Gastrocnemius medialis (tissue), 4 donors: ENCODE data around the gene OR8G5. TPM values are rescaled to one million over a fixed set of nuclear protein-coding genes. Genes with fewer than 3 reads are reported as not detected.
"Not testable (repeated sequence)": the region's sequence is repeated elsewhere in the genome, so short reads cannot be mapped to it uniquely, and the experiment has no call there.

Source experiments
- ATAC-seq, 2 donors: fragments of 150-250 bp; one replicate each; pipeline ENCODE4 v1.9.1; 2016
- DNase-seq, 2 donors: peaks; one replicate each; pipeline ENCODE4 v3.0.0-alpha.2; 2019
- H3K27ac ChIP-seq, 4 donors: fragments of 200-600 bp; sonication (generic); 1 replicate in 1 of 4; 2 replicates in 3 of 4; pipeline ENCODE4 v1.5.1; 2016 to 2018; ENCODE audit warnings: mild to moderate bottlenecking in 2 of 4, moderate library complexity in 1 of 4
- H3K27me3 ChIP-seq, 3 donors: fragments of 200-600 bp; sonication (generic) in 2 of 3; 1 replicate in 1 of 3; 2 replicates in 2 of 3; pipeline versions ENCODE4 v1.5.1 to v1.6.0; 2016 to 2019; ENCODE audit warnings: mild to moderate bottlenecking in 1 of 3, moderate library complexity in 1 of 3
- H3K36me3 ChIP-seq, 2 donors: fragments of 200-600 bp; sonication (generic) in 1 of 2; one replicate each; pipeline ENCODE4 v1.5.1; 2017 to 2018
- H3K4me1 ChIP-seq, 2 donors: fragments of 200-600 bp; sonication (generic) in 1 of 2; one replicate each; pipeline ENCODE4 v1.5.1; 2016 to 2017; ENCODE audit warnings: mild to moderate bottlenecking in 2 of 2
- H3K4me3 ChIP-seq, 4 donors: fragments of 200-600 bp; sonication (generic) in 3 of 4; 1 replicate in 1 of 4; 2 replicates in 3 of 4; pipeline ENCODE4 v1.5.1; 2016 to 2019; ENCODE audit warnings: mild to moderate bottlenecking in 2 of 4
- H3K9me3 ChIP-seq, 3 donors: fragments of 200-600 bp; sonication (generic) in 2 of 3; 1 replicate in 1 of 3; 2 replicates in 2 of 3; pipeline ENCODE4 v1.5.1; 2016 to 2019
- POLR2A ChIP-seq, 2 donors: fragments of 450-650 bp; IDR thresholded peaks; one replicate each; pipeline ENCODE4 v1.6.1; 2017; ENCODE audit warnings: antibody characterized with exemption in 2 of 2, mild to moderate bottlenecking in 2 of 2, moderate library complexity in 2 of 2
- in situ Hi-C, 4 donors: fragments of 200-750 bp; cut with MboI; loops; one replicate each; pipeline versions ENCODE4 v1.15.0 to v1.8.0; 2017; ENCODE audit warnings: low sequenced_read_pairs in 4 of 4
- intact Hi-C: fragments of 100-400 bp; cut with DNase I; formaldehyde crosslinking; loops from one replicate; pipeline ENCODE4 v1.15.1; 2023; ENCODE audit warnings: low total_unique reads
- total RNA-seq, 4 donors: library from RNA; depleted of rRNA; stranded (reverse); fragments of >200 nt; gene quantifications; one replicate each; pipeline versions ENCODE4 v1.1.0 to v1.2.3, GENCODE V29; 2016
- TF ChIP-seq, protein P1 (sequence below), 5 experiments: fragments of 450-650 bp in 3 of 5; fragments of 200-600 bp in 2 of 5; sonication (generic) in 2 of 5; IDR thresholded peaks in 4 of 5; conservative IDR thresholded peaks in 1 of 5; 1 replicate in 4 of 5; 2 replicates in 1 of 5; pipeline ENCODE4 v1.5.1; 2016 to 2019; ENCODE audit warnings: antibody characterized with exemption in 5 of 5, mild to moderate bottlenecking in 3 of 5, moderate library complexity in 3 of 5

Gene OR8G5
- total RNA-seq, 4 donors from 2014 or later: not detected

DNA sequence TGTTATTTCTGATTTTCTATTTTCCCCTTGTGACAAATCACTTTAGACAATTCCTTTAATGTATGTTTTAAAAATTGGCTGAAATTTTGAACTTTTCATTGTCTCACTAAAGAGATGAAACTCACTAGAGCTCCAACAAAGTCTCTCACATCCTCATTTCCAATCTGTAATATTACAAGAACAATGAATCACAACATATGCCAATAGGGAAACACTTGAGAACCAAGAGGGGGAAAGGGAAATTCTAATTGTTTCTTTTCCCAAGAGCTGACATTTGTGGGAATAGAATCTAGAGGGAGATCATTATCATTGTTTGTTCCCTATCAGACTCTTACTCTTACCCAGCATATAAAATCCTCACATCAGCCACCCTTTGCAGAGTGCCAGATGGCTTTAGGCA, 44.9 kb upstream of the OR8G5 start:
- intact Hi-C loops (no loop called here), in situ Hi-C loops (no loop called here)
- DNase-seq: no peak
- Histone ChIP-seq H3K9me3 (no peaks in the 10 kb centered on the region), H3K4me1 (no peaks in the 10 kb centered on the region), H3K36me3 (no peaks in the 10 kb centered on the region), H3K27ac (no peak overlapping the region), H3K4me3 (no peak overlapping the region), H3K27me3 (no peaks in the 10 kb centered on the region)
- ATAC-seq: no peak
- TF ChIP-seq, protein P1, sequence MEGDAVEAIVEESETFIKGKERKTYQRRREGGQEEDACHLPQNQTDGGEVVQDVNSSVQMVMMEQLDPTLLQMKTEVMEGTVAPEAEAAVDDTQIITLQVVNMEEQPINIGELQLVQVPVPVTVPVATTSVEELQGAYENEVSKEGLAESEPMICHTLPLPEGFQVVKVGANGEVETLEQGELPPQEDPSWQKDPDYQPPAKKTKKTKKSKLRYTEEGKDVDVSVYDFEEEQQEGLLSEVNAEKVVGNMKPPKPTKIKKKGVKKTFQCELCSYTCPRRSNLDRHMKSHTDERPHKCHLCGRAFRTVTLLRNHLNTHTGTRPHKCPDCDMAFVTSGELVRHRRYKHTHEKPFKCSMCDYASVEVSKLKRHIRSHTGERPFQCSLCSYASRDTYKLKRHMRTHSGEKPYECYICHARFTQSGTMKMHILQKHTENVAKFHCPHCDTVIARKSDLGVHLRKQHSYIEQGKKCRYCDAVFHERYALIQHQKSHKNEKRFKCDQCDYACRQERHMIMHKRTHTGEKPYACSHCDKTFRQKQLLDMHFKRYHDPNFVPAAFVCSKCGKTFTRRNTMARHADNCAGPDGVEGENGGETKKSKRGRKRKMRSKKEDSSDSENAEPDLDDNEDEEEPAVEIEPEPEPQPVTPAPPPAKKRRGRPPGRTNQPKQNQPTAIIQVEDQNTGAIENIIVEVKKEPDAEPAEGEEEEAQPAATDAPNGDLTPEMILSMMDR (IDR thresholded peaks at IDR 0.05 in 4 of 5, conservative IDR thresholded peaks at IDR 0.05 in 1 of 5): no peak
- no peak for TF ChIP-seq POLR2A (IDR thresholded peaks at IDR 0.05)

DNA sequence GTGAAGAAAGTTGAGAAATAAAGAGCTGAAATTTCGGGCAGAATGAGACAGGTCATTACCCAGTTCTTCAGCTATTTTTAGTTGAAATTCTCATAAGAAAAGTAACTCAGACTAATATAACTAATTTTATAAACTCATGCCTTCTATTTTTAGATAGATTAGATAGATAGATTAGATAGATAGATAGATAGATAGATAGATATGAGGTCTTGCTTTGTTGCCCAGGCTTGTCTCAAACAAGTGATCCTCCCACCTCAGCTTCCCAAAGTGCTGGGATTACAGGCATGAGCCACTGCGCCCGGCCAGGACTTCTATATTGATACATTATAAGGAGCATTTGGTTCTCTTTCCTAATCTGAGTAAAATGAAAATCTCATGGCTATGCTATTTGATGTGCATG, 42.1 kb upstream of the OR8G5 start:
- intact Hi-C loops (no loop called here), in situ Hi-C loops (no loop called here)
- no peak overlapping the region for H3K27ac ChIP-seq
- no peak for TF ChIP-seq POLR2A (IDR thresholded peaks at IDR 0.05)
- TF ChIP-seq, protein P1 (IDR thresholded peaks at IDR 0.05 in 4 of 5, conservative IDR thresholded peaks at IDR 0.05 in 1 of 5): no peak
- no peaks in the 10 kb centered on the region for H3K27me3 ChIP-seq
- H3K4me1 ChIP-seq: no peaks in the 10 kb centered on the region
- DNase-seq (no peak), ATAC-seq (no peak)
- H3K4me3 ChIP-seq: no peak overlapping the region
- H3K36me3 ChIP-seq: no peaks in the 10 kb centered on the region
- no peaks in the 10 kb centered on the region for H3K9me3 ChIP-seq

DNA sequence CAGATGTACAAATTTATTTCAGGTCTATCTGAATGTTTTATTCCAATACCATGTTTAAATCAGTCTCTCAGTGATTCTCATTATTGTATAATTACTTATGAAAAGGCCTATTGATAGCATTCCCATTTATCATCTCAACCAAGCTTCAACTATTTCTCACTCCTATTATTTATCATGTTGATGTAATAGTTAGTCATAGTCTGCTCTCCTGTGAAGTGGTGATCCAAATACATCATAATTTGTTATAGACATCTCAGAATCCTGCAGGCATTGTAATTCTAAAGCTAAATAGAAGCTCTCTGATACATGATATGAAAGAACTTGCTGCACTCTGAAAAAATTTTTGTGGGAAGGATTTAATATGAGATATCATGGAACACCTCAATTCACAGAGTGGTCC, 37.0 kb upstream of the OR8G5 start:
- no peak for ATAC-seq
- TF ChIP-seq, protein P1 (IDR thresholded peaks at IDR 0.05 in 4 of 5, conservative IDR thresholded peaks at IDR 0.05 in 1 of 5): no peak
- TF ChIP-seq POLR2A (IDR thresholded peaks at IDR 0.05): no peak
- H3K36me3 ChIP-seq: no peaks in the 10 kb centered on the region
- H3K4me1 ChIP-seq: no peaks in the 10 kb centered on the region
- intact Hi-C loops (no loop called here), in situ Hi-C loops (no loop called here)
- DNase-seq: no peak
- no peaks in the 10 kb centered on the region for H3K27me3 ChIP-seq
- H3K27ac ChIP-seq: no peak overlapping the region
- H3K9me3 ChIP-seq: no peaks in the 10 kb centered on the region
- H3K4me3 ChIP-seq: no peak overlapping the region

DNA sequence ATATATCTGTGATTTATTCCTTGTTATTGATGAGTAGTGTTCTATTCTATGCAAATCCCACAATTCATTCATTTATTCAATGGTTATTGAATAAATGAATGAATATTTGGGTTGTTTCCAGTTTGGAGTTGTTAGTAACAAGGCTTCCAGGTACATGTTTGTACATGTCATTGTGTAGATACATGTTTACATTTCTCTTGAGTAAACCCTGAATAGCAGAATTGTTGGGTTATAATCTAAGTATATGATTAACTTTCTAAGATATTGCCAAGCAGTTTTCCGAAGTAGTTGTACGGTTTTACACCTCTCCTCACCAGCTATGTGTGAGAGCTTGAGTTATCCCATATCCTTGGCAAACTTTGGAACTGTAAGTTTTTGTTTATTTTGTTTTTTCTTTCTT, 33.8 kb upstream of the OR8G5 start:
- intact Hi-C loops: no loop called here
- H3K9me3 ChIP-seq: no peaks in the 10 kb centered on the region
- H3K27ac ChIP-seq: no peak overlapping the region
- TF ChIP-seq POLR2A (IDR thresholded peaks at IDR 0.05): no peak
- TF ChIP-seq, protein P1 (IDR thresholded peaks at IDR 0.05 in 4 of 5, conservative IDR thresholded peaks at IDR 0.05 in 1 of 5): no peak
- H3K27me3 ChIP-seq: no peaks in the 10 kb centered on the region
- in situ Hi-C loops: no loop called here
- no peaks in the 10 kb centered on the region for H3K4me1 ChIP-seq
- no peak overlapping the region for H3K4me3 ChIP-seq
- no peak for ATAC-seq
- H3K36me3 ChIP-seq: no peaks in the 10 kb centered on the region
- DNase-seq: no peak

DNA sequence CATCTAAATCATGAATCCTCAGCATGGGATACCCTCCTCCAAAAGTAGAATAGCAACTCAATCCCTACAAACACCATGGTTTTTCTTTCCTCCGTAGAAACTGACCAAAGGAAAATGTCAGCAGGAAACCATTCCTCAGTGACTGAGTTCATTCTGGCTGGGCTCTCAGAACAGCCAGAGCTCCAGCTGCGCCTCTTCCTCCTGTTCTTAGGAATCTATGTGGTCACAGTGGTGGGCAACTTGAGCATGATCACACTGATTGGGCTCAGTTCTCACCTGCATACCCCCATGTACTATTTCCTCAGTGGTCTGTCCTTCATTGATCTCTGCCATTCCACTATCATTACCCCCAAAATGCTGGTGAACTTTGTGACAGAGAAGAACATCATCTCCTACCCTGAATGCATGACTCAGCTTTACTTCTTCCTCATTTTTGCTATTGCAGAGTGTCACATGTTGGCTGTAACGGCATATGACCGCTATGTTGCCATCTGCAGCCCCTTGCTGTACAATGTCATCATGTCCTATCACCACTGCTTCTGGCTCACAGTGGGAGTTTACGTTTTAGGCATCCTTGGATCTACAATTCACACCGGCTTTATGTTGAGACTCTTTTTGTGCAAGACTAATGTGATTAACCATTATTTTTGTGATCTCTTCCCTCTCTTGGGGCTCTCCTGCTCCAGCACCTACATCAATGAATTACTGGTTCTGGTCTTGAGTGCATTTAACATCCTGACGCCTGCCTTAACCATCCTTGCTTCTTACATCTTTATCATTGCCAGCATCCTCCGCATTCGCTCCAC, 31.4 kb upstream of the OR8G5 start:
- DNase-seq, ATAC-seq, H3K36me3 ChIP-seq, H3K9me3 ChIP-seq, H3K4me1 ChIP-seq, H3K27ac ChIP-seq, in situ Hi-C loops, intact Hi-C loops, H3K27me3 ChIP-seq, H3K4me3 ChIP-seq: not testable (repeated sequence)
